WTC11 (cell line): ENCODE data around the gene TEK. TPM values are rescaled to one million over a fixed set of nuclear protein-coding genes. Genes with fewer than 3 reads are reported as not detected.

ENCODE experiments used
- ATAC-seq: fragments of 200-7000 bp; cut with Tn5 transposase; 2 replicates; pipeline ENCODE4 v1.10.0; 2021; ENCODE audit warnings: mild to moderate bottlenecking, moderate library complexity
- CTCF ChIA-PET: fragments of 300-600 bp; sonication (Branson Sonifier 250); formaldehyde crosslinking; loops from one replicate; lab custom pipeline; 2021; ENCODE audit warnings: antibody characterized with exemption; lab: Charles Lee
- POLR2A ChIA-PET: fragments of 350-600 bp; sonication (Branson Sonifier 250); formaldehyde crosslinking; loops from one replicate; lab custom pipeline; 2021; ENCODE audit warnings: antibody characterized with exemption; lab: Charles Lee
- DNase-seq: peaks from one replicate; pipeline ENCODE4 v3.0.0; 2021; ENCODE audit warnings: low spot score
- H3K27ac Mint-ChIP-seq: 2 replicates; pipeline ENCODE4 v1.8.0; 2021; ENCODE audit warnings: mixed read lengths
- H3K27me3 Mint-ChIP-seq: 2 replicates; pipeline ENCODE4 v1.8.0; 2021; ENCODE audit warnings: low read depth, mild to moderate bottlenecking, moderate library complexity, mixed read lengths
- H3K36me3 Mint-ChIP-seq: 2 replicates; pipeline ENCODE4 v1.8.0; 2021; ENCODE audit warnings: mixed read lengths
- H3K4me1 Mint-ChIP-seq: 2 replicates; pipeline ENCODE4 v1.8.0; 2022; ENCODE audit warnings: mixed read lengths
- H3K4me3 Mint-ChIP-seq: 2 replicates; pipeline ENCODE4 v1.8.0; 2021; ENCODE audit warnings: mild to moderate bottlenecking, moderate library complexity, mixed read lengths
- H3K9me3 Mint-ChIP-seq: 2 replicates; pipeline ENCODE4 v1.8.0; 2021; ENCODE audit warnings: mixed read lengths
- ATF3 ChIP-seq: sonication (generic); formaldehyde crosslinking; conservative IDR thresholded peaks from 2 replicates; pipeline ENCODE4 v1.8.1; 2022; ENCODE audit warnings: mild to moderate bottlenecking, missing genetic modification reagents
- ATF6 ChIP-seq: sonication (generic); formaldehyde crosslinking; IDR thresholded peaks from 2 replicates; pipeline ENCODE4 v1.8.1; 2023; ENCODE audit warnings: mild to moderate bottlenecking, missing genetic modification reagents
- CREB1 ChIP-seq: sonication (generic); formaldehyde crosslinking; IDR thresholded peaks from 2 replicates; pipeline ENCODE4 v1.8.0; 2023; ENCODE audit warnings: mild to moderate bottlenecking, missing genetic modification reagents
- CREM ChIP-seq: sonication (generic); formaldehyde crosslinking; IDR thresholded peaks from 2 replicates; pipeline ENCODE4 v1.8.1; 2022; ENCODE audit warnings: mild to moderate bottlenecking, missing genetic modification reagents, moderate library complexity
- CTCF ChIP-seq: fragments of 200-600 bp; IDR thresholded peaks from 2 replicates; pipeline ENCODE4 v1.8.0; 2022; ENCODE audit warnings: antibody characterized with exemption
- E2F4 ChIP-seq: sonication (generic); formaldehyde crosslinking; IDR thresholded peaks from 2 replicates; pipeline ENCODE4 v1.8.1; 2022; ENCODE audit warnings: low read depth, mild to moderate bottlenecking, moderate library complexity, missing genetic modification reagents, borderline replicate concordance
- ERG ChIP-seq: fragments of 250-450 bp; sonication (Bioruptor Pico); IDR thresholded peaks from 2 replicates; pipeline ENCODE4 v1.8.0; 2021; ENCODE audit warnings: mild to moderate bottlenecking
- GABPB1 ChIP-seq: sonication (generic); formaldehyde crosslinking; IDR thresholded peaks from 2 replicates; pipeline ENCODE4 v1.8.1; 2023; ENCODE audit warnings: mild to moderate bottlenecking, missing genetic modification reagents
- GRHL2 ChIP-seq: fragments of 250-450 bp; sonication (Bioruptor Pico); IDR thresholded peaks from 2 replicates; pipeline ENCODE4 v1.8.0; 2022; ENCODE audit warnings: mild to moderate bottlenecking, moderate library complexity; ENCODE audit not compliant: insufficient replicate concordance, severe bottlenecking
- IRF2 ChIP-seq: sonication (generic); formaldehyde crosslinking; IDR thresholded peaks from 2 replicates; pipeline ENCODE4 v1.8.0; 2022; ENCODE audit warnings: low read depth, missing genetic modification reagents, borderline replicate concordance
- KAT7 ChIP-seq: sonication (generic); formaldehyde crosslinking; IDR thresholded peaks from 2 replicates; pipeline ENCODE4 v1.8.1; 2023; ENCODE audit warnings: missing genetic modification reagents, mild to moderate bottlenecking, borderline replicate concordance
- NR2C2 ChIP-seq: sonication (generic); formaldehyde crosslinking; IDR thresholded peaks from 2 replicates; pipeline ENCODE4 v1.8.0; 2022; ENCODE audit warnings: mild to moderate bottlenecking, missing genetic modification reagents
- RELA ChIP-seq: sonication (generic); formaldehyde crosslinking; IDR thresholded peaks from 2 replicates; pipeline ENCODE4 v1.8.1; 2022; ENCODE audit warnings: missing genetic modification reagents, mild to moderate bottlenecking, borderline replicate concordance
- SP1 ChIP-seq: sonication (generic); formaldehyde crosslinking; conservative IDR thresholded peaks from 2 replicates; pipeline ENCODE4 v1.8.1; 2022; ENCODE audit warnings: missing genetic modification reagents
- ZNF121 ChIP-seq: sonication (generic); formaldehyde crosslinking; IDR thresholded peaks from 2 replicates; pipeline ENCODE4 v1.8.0; 2023; ENCODE audit warnings: missing genetic modification reagents
- ZNF219 ChIP-seq: sonication (generic); formaldehyde crosslinking; IDR thresholded peaks from 2 replicates; pipeline ENCODE4 v1.8.0; 2023; ENCODE audit warnings: missing genetic modification reagents, mild to moderate bottlenecking, borderline replicate concordance
- ZNF232 ChIP-seq: sonication (generic); formaldehyde crosslinking; IDR thresholded peaks from 2 replicates; pipeline ENCODE4 v1.8.0; 2022; ENCODE audit warnings: mild to moderate bottlenecking, missing genetic modification reagents
- ZNF416 ChIP-seq: fragments of 250-450 bp; sonication (Bioruptor Pico); IDR thresholded peaks from 2 replicates; pipeline ENCODE4 v1.9.0; 2021; ENCODE audit warnings: mild to moderate bottlenecking, inconsistent platforms
- ZNF423 ChIP-seq: fragments of 250-450 bp; sonication (Bioruptor Pico); IDR thresholded peaks from 2 replicates; pipeline ENCODE4 v2.1.2; 2022; ENCODE audit warnings: mild to moderate bottlenecking, moderate library complexity
- ZNF671 ChIP-seq: fragments of 250-450 bp; sonication (Bioruptor Pico); IDR thresholded peaks from 2 replicates; pipeline ENCODE4 v1.8.0; 2021; ENCODE audit warnings: mild to moderate bottlenecking
- ZSCAN18 ChIP-seq: fragments of 250-450 bp; sonication (Bioruptor Pico); IDR thresholded peaks from 2 replicates; pipeline ENCODE4 v2.1.2; 2022; ENCODE audit warnings: mild to moderate bottlenecking, moderate library complexity
- total RNA-seq: library from RNA; stranded (reverse); gene quantifications from 3 replicates; pipeline ENCODE4 v1.2.3, GENCODE V29; 2021
- TF ChIP-seq, protein P1 (sequence below): fragments of 250-450 bp; sonication (Bioruptor Pico); IDR thresholded peaks from 2 replicates; pipeline ENCODE4 v1.9.0; 2021; ENCODE audit warnings: mild to moderate bottlenecking, borderline replicate concordance

Gene TEK
- total RNA-seq, 1 experiment from 2014 or later, result 3.1 TPM

- ATAC-seq, result no peak
- no peaks in the 10 kb centered on the region for H3K36me3 Mint-ChIP-seq
- TF ChIP-seq GABPB1 (CRISPR knock-in tag) (no peak), GRHL2 (CRISPR knock-in tag) (no peak), ATF6 (CRISPR knock-in tag) (no peak), CREM (CRISPR knock-in tag) (no peak), NR2C2 (CRISPR knock-in tag) (no peak), ZNF671 (CRISPR knock-in tag) (no peak), SP1 (CRISPR knock-in tag) (no peak), ZNF232 (CRISPR knock-in tag) (no peak), ATF3 (CRISPR knock-in tag) (no peak), ZNF219 (CRISPR knock-in tag) (no peak), ZSCAN18 (CRISPR knock-in tag) (no peak)
- TF ChIP-seq, protein P1, sequence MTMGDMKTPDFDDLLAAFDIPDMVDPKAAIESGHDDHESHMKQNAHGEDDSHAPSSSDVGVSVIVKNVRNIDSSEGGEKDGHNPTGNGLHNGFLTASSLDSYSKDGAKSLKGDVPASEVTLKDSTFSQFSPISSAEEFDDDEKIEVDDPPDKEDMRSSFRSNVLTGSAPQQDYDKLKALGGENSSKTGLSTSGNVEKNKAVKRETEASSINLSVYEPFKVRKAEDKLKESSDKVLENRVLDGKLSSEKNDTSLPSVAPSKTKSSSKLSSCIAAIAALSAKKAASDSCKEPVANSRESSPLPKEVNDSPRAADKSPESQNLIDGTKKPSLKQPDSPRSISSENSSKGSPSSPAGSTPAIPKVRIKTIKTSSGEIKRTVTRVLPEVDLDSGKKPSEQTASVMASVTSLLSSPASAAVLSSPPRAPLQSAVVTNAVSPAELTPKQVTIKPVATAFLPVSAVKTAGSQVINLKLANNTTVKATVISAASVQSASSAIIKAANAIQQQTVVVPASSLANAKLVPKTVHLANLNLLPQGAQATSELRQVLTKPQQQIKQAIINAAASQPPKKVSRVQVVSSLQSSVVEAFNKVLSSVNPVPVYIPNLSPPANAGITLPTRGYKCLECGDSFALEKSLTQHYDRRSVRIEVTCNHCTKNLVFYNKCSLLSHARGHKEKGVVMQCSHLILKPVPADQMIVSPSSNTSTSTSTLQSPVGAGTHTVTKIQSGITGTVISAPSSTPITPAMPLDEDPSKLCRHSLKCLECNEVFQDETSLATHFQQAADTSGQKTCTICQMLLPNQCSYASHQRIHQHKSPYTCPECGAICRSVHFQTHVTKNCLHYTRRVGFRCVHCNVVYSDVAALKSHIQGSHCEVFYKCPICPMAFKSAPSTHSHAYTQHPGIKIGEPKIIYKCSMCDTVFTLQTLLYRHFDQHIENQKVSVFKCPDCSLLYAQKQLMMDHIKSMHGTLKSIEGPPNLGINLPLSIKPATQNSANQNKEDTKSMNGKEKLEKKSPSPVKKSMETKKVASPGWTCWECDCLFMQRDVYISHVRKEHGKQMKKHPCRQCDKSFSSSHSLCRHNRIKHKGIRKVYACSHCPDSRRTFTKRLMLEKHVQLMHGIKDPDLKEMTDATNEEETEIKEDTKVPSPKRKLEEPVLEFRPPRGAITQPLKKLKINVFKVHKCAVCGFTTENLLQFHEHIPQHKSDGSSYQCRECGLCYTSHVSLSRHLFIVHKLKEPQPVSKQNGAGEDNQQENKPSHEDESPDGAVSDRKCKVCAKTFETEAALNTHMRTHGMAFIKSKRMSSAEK (CRISPR knock-in tag), result no peak
- TF ChIP-seq, all 79 proteins: peak for 0
Measured at GRCh38 chr9:27248702-27249101, 139.7 kb downstream of the TEK start.

GRCh38 chr9:27258662-27259061 is 149.6 kb downstream of the TEK start:
- no peak overlapping the region for H3K27ac Mint-ChIP-seq
- ChIA-PET POLR2A (no interaction called here), CTCF (interaction anchor here (1.4 kb wide), 1 partner anchor 11 kb away, joined by 3 read pairs; no protein-coding TSS in a partner anchor)
- H3K36me3 Mint-ChIP-seq, result no peaks in the 10 kb centered on the region
- DNase-seq, result no peak
- no peak for ATAC-seq
- no peaks in the 10 kb centered on the region for H3K4me1 Mint-ChIP-seq
- no peaks in the 10 kb centered on the region for H3K9me3 Mint-ChIP-seq
- no peaks in the 10 kb centered on the region for H3K27me3 Mint-ChIP-seq
- H3K4me3 Mint-ChIP-seq, result no peak overlapping the region
- TF ChIP-seq E2F4 (CRISPR knock-in tag) (no peak), CREB1 (CRISPR knock-in tag) (no peak), CTCF (no peak), ZNF423 (CRISPR knock-in tag) (no peak), RELA (CRISPR knock-in tag) (no peak), ZNF416 (no peak), KAT7 (CRISPR knock-in tag) (no peak), ZNF121 (CRISPR knock-in tag) (no peak), IRF2 (CRISPR knock-in tag) (no peak), ERG (no peak)
- TF ChIP-seq, all 79 proteins: peak for 0

More at GRCh38 chr9:27248702-27249101, 139.7 kb downstream of the TEK start:
- ChIA-PET CTCF (interaction anchor here (0.7 to 1.7 kb wide), 3 partner anchors 12 to 83 kb away, joined by 3 to 4 read pairs (median 3); no protein-coding TSS in a partner anchor), POLR2A (no interaction called here)
- H3K27me3 Mint-ChIP-seq, result no peaks in the 10 kb centered on the region
- H3K27ac Mint-ChIP-seq, result no peak overlapping the region
- 0 out of 2 replicates have a peak, but pooled peaks cover 5% of the 10 kb centered on the region for H3K4me1 Mint-ChIP-seq
- no peak overlapping the region for H3K4me3 Mint-ChIP-seq
- H3K9me3 Mint-ChIP-seq, result peaks cover 2% of the 10 kb centered on the region; the same call in 1 of the 2 replicates
- no peak for DNase-seq
